ENCODE measurements around the gene PSEN1. TPM values are rescaled to one million over a fixed set of nuclear protein-coding genes. Genes with fewer than 3 reads are reported as not detected.

PSEN1 gene
- total and polyA plus RNA-seq, 2 experiments from 2014 or later, result 14.6 to 35.7 TPM

- no peak overlapping the region for H3K4me2 ChIP-seq
- Mint-ChIP-seq H3K9me3 (no peaks in the 10 kb centered on the region), H3K36me3 (ENCODE audit: low read depth) (peaks cover 13% of the 10 kb centered on the region), H3K27ac (no peak overlapping the region), H3K4me3 (no peak overlapping the region), H3K4me1 (no peaks in the 10 kb centered on the region; the same call in none of the 3 replicates), H3K27me3 (ENCODE audit: insufficient read depth, low read depth, poor library complexity) (peaks cover 8% of the 10 kb centered on the region)
- DNase-seq (ENCODE audit: low spot score), result no peak
- no peaks in the 10 kb centered on the region for H4K20me1 ChIP-seq (replicated peaks; ENCODE audit: insufficient read depth)
- H3K4me1 ChIP-seq (ENCODE audit: insufficient read depth), result no peaks in the 10 kb centered on the region; the same call in 1 of the 2 replicates
- no peaks in the 10 kb centered on the region for H3K79me2 ChIP-seq (replicated peaks; ENCODE audit: insufficient read depth)
- H3K36me3 ChIP-seq (ENCODE audit: insufficient read depth), result no peaks in the 10 kb centered on the region; the same call in 1 of the 2 replicates
- TF ChIP-seq ZNF114 (CRISPR knock-in tag; IDR thresholded peaks at IDR 0.05), result no peak
- no peak for TF ChIP-seq NANOG (IDR thresholded peaks at IDR 0.05; ENCODE audit: borderline replicate concordance)
- TF ChIP-seq CTCF (conservative IDR thresholded peaks at IDR 0.05; ENCODE audit: low read depth in 2 of 2), result no peak
- TF ChIP-seq ETS1 (IDR thresholded peaks at IDR 0.05), result no peak
- no peak for TF ChIP-seq JUNB (IDR thresholded peaks at IDR 0.05; ENCODE audit: unreplicated experiment)
- no peak for TF ChIP-seq EZH2phosphoT487 (IDR thresholded peaks at IDR 0.05; ENCODE audit: unreplicated experiment)
- no peak for TF ChIP-seq POLR2AphosphoS5 (IDR thresholded peaks at IDR 0.05; ENCODE audit: low read depth)
- no peak for TF ChIP-seq EZH2 (IDR thresholded peaks at IDR 0.05; ENCODE audit: low read depth, unreplicated experiment)
- TF ChIP-seq STAT1 (IDR thresholded peaks at IDR 0.05; ENCODE audit: unreplicated experiment), result no peak
- TF ChIP-seq CREB1 (CRISPR knock-in tag; IDR thresholded peaks at IDR 0.05; ENCODE audit: low read depth), result no peak
- no peak for TF ChIP-seq ZNF331 (CRISPR knock-in tag; IDR thresholded peaks at IDR 0.05; ENCODE audit: low read depth)
- no peak for TF ChIP-seq ZNF462 (CRISPR knock-in tag; IDR thresholded peaks at IDR 0.05)
- no peak for TF ChIP-seq REST (IDR thresholded peaks at IDR 0.05; ENCODE audit: unreplicated experiment)
- no peak overlapping the region for H3K4me3 ChIP-seq
- no peaks in the 10 kb centered on the region for H3K27me3 ChIP-seq (ENCODE audit: insufficient read depth)
- ATAC-seq, result no peak
- H3K27ac ChIP-seq (ENCODE audit: low read depth), result no peak overlapping the region
- H2AFZ ChIP-seq, result no peak overlapping the region
- no peaks in the 10 kb centered on the region for H3K9me2 ChIP-seq (ENCODE audit: insufficient read depth)
- no peaks in the 10 kb centered on the region for H3F3A ChIP-seq (replicated peaks; ENCODE audit: low read depth)
Measured at GRCh38 chr14:73264885-73265720, 128.8 kb downstream of the PSEN1 start.
